HFF-Myc (cell line): Measurements from ENCODE around the gene TES.
A peak's percentile ranks its signal among the peaks of the same experiment; 100 is the strongest.

Source experiments
- DNase-seq: peaks from one replicate; pipeline ENCODE4 v3.0.0-alpha.2; 2011; ENCODE audit warnings: low read depth; ENCODE audit errors: extremely low read depth
- H3K4me3 ChIP-seq: replicated peaks from 2 replicates; pipeline ENCODE4 v1.5.1; 2011; ENCODE audit warnings: low read depth, mild to moderate bottlenecking, control low read depth, low read length
- TF ChIP-seq, protein P1 (sequence below): IDR thresholded peaks from 2 replicates; pipeline ENCODE4 v1.5.1; 2012; ENCODE audit warnings: mild to moderate bottlenecking, low read depth, low read length, control low read depth; ENCODE audit errors: missing control alignments

Gene TES

DNA sequence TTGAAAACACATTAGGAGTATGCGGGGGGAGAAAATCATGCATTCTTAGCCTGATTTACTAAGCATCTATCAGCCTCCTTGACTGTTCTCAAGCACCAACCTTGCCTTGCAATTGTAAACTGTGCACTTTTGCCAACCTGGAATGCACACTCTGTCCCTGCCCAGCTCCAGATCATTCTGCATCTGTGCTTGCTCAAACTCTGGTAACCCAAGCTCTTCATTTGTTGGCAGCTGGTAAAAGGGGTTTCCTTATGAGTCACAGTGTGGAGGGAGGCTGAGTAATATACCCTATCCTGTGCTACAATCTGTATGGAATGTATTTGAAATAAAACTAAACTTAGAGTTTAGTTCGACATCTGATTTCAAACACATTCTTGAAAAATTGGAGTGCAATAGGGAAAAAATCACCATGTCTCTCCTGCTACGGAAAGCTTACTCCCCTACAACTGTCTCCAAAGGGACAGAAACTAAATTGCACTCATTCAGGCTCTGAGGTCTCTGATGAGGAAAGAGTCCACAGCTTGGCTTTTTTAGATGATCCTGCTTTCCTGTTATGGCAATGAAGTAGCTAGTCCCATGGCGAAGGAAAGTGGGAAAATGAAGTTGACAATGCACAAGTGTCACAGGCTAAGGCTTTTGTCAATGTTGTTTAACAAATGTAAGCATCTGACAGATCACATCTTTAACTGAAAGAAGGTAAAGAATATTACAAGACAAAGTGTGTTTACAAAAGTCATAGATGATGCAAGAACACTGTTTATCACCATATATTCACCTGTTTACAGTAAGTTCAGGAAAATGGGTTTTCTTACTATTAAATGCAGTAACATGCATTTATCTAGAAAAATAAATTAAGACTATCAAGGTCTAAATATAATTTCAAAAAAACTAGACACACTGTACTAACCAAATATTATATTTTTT is 61.9 kb downstream of the TES start:
- TF ChIP-seq, protein P1, sequence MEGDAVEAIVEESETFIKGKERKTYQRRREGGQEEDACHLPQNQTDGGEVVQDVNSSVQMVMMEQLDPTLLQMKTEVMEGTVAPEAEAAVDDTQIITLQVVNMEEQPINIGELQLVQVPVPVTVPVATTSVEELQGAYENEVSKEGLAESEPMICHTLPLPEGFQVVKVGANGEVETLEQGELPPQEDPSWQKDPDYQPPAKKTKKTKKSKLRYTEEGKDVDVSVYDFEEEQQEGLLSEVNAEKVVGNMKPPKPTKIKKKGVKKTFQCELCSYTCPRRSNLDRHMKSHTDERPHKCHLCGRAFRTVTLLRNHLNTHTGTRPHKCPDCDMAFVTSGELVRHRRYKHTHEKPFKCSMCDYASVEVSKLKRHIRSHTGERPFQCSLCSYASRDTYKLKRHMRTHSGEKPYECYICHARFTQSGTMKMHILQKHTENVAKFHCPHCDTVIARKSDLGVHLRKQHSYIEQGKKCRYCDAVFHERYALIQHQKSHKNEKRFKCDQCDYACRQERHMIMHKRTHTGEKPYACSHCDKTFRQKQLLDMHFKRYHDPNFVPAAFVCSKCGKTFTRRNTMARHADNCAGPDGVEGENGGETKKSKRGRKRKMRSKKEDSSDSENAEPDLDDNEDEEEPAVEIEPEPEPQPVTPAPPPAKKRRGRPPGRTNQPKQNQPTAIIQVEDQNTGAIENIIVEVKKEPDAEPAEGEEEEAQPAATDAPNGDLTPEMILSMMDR, result no peak
- DNase-seq, result peak; percentile 95
- H3K4me3 ChIP-seq, result 0 out of 2 replicates have a peak overlapping the region, but pooled peaks have one; percentile 3

DNA sequence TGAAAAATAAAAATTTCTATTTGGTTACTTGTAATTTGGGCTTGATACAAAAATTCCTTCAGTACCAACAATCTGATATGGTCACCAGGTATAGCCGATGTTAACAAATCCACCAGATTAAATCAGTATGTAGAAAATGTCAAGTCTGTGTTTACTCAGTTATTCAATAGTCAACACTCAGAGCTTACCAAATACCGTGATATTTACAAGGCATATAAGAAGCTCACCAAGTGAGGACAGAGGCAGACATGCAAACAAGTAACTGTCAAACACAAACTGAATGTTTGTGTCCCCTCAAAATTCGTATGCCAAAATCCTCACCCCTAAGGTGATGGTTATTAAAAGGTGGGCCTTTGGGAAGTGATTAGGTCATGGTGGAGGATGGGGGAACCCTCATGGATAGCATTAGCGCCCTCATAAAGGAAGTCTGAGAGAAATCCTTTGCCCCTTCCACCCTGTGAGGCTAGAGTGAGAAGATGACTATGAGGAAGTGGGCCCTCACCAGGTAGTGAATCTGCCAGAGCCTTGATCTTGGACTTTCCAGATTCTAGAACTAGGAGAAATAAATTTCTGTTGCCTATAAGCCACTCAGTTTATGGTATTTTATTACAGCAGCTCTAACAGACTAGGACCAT is 63.1 kb downstream of the TES start:
- H3K4me3 ChIP-seq, result no peak overlapping the region
- no peak for DNase-seq
- TF ChIP-seq, protein P1, result no peak

DNA sequence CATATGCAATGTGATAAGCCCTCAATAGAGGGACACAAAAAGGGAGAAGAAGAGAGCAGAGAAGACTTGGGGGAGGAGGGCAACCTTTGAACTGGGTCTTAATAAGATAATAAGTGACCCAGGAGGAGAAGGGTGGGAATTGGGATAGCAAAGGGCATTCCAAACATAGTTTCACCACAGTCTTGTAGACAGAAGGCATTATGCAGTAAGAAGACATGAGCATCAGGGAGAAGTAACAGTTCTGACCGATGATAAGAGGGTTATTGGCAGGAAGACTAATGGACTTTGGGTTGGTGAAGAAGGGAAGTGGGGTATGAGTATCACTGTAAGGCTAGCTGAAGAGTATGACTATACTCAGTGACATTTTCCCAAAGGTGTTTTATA is 63.6 kb downstream of the TES start:
- no peak for DNase-seq
- H3K4me3 ChIP-seq, result no peak overlapping the region
- TF ChIP-seq, protein P1, result no peak

DNA sequence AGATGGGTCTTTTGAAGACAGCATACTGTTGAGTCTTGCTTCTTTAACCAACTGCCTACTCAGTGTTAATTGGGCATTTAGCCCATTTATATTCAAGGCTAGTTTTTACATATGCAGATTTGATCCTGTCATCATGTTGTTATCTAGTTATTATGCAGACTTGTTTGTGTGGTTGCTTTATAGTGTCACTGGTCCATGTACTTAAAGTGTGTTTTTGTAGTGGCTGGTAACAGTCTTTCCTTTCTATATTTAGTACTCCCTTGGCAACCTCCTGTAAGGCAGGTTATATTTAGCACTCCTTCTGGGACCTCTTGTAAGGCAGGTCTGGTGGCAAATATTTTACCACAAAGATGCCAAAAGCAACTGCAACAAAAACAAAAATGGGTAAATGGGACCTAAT is 66.7 kb downstream of the TES start:
- TF ChIP-seq, protein P1, result no peak
- no peak for DNase-seq
- H3K4me3 ChIP-seq, result no peak overlapping the region

DNA sequence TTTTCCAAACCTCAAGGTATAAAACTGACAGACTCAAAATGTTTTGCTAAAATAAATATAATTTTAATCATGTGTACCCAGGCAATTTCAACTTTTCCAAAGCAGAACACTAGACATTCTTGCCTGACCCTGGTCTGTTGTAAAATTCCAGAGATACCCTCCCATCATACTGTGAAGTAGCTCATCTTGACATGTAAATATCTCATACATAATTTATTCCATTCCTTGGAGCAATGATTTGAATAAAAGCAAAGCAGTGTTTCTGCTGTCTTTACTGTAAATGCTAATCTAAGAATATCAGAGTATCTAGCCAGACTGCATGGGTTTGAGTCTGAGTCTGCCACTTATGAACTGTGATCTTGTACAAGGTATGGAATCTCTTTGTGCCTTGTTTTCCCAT is 68.9 kb downstream of the TES start:
- DNase-seq, result no peak
- TF ChIP-seq, protein P1, result no peak
- no peak overlapping the region for H3K4me3 ChIP-seq

DNA sequence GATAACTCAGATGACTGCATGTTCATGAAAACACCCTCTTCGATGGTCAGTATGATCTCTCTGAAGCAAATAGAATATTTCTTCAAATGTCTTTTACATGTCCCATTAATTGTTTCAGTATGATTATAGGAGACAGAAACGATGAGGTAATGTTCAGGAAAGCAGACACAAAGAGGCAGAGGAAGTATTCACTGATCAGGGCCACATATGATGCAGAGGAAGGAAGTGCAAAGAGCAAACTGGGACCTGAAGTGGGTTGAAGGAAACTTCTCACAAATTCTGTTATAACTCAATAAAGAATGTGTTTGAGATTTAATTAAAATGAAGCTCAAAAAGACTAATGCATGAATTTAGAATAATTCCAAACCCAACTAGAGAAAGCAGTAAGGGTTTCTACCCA is 70.5 kb downstream of the TES start:
- TF ChIP-seq, protein P1, result no peak
- no peak overlapping the region for H3K4me3 ChIP-seq
- no peak for DNase-seq
